Esophagus squamous epithelium (tissue), 5 donors: ENCODE data around the gene CHCHD3. TPM values are rescaled to one million over a fixed set of nuclear protein-coding genes. Genes with fewer than 3 reads are reported as not detected.

ENCODE experiments used
- DNase-seq: peaks from one replicate; lab custom pipeline; 2025; lab: John Stamatoyannopoulos, UW
- H3K27ac ChIP-seq, 4 donors: fragments of 200-600 bp; sonication (generic); one replicate each; pipeline ENCODE4 v1.5.1; 2016 to 2019; ENCODE audit warnings: mild to moderate bottlenecking in 1 of 4
- H3K27me3 ChIP-seq, 4 donors: fragments of 200-600 bp; sonication (generic); 1 replicate in 3 of 4; 2 replicates in 1 of 4; pipeline versions ENCODE4 v1.5.1 to v1.6.0; 2017 to 2021; ENCODE audit warnings: antibody characterized with exemption in 1 of 4
- H3K36me3 ChIP-seq, 3 donors: fragments of 200-600 bp; sonication (generic); one replicate each; pipeline ENCODE4 v1.5.1; 2016 to 2019
- H3K4me1 ChIP-seq, 3 donors: fragments of 200-600 bp; sonication (generic); one replicate each; pipeline ENCODE4 v1.5.1; 2017 to 2019
- H3K4me3 ChIP-seq, 4 donors: fragments of 200-600 bp; sonication (generic); 1 replicate in 3 of 4; 2 replicates in 1 of 4; pipeline ENCODE4 v1.5.1; 2016 to 2019; ENCODE audit warnings: mild to moderate bottlenecking in 2 of 4, moderate library complexity in 1 of 4
- H3K9me3 ChIP-seq, 3 donors: fragments of 200-600 bp; sonication (generic); one replicate each; pipeline ENCODE4 v1.5.1; 2016 to 2019
- CTCF ChIP-seq, 6 experiments: fragments of 450-650 bp in 4 of 6; fragments of 200-600 bp in 2 of 6; sonication (generic) in 2 of 6; IDR thresholded peaks; one replicate each; pipeline ENCODE4 v1.5.1; 2016 to 2019; ENCODE audit warnings: antibody characterized with exemption in 6 of 6, mild to moderate bottlenecking in 4 of 6, moderate library complexity in 4 of 6
- POLR2A ChIP-seq, 4 donors: fragments of 450-650 bp; IDR thresholded peaks; one replicate each; pipeline ENCODE4 v1.6.1; 2017; ENCODE audit warnings: antibody characterized with exemption in 4 of 4, mild to moderate bottlenecking in 4 of 4, moderate library complexity in 3 of 4
- WGBS, 2 donors: methylation state at CpG; one replicate each; pipeline ENCODE4 v1.1.5; 2018; 5-methylcytosine and 5-hydroxymethylcytosine counted together
- intact Hi-C: fragments of 100-400 bp; cut with DNase I; formaldehyde crosslinking; loops from one replicate; pipeline ENCODE4 v1.15.0; 2022
- total RNA-seq, 4 donors: library from RNA; depleted of rRNA; stranded (reverse); fragments of >200 nt; gene quantifications; one replicate each; pipeline ENCODE4 v1.1.0, GENCODE V29; 2016
- donor health status: DM: yes; HTN: yes; CAD: no.

The CHCHD3 gene
- total RNA-seq, 4 donors from 2014 or later = 36.8 to 55.0 (median 40.9) TPM

DNA sequence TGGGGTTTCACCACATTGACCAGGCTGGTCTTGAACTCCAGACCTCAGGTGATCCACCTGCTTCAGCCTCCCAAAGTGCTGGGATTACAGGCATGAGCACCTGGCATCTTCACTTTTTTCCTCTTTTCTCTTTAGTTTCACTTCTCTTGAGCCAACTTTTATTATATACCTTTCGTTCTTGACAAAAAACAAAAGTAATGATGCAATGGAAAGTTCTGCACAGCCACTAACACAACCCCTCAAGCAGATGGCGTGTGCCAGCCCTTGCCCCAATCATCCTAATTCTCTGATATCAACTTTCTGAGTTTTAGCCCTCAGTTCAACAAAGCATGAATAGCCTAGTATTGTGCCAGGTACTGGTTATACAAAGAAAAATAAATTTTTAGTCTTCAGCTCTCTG lies 223.6 kb downstream of the CHCHD3 start:
- intact Hi-C loops = no loop called here
- peaks cover 0 to 1% (median 0%) of the 10 kb centered on the region in 3 donors for H3K36me3 ChIP-seq
- H3K27me3 ChIP-seq = no peaks in the 10 kb centered on the region
- DNase-seq = no peak
- WGBS, 2 donors = 74 to 77% methylated on average over 2 of the region's 2 CpGs
- no peaks in the 10 kb centered on the region for H3K4me1 ChIP-seq
- no peaks in the 10 kb centered on the region for H3K9me3 ChIP-seq
- H3K4me3 ChIP-seq = no peak overlapping the region
- H3K27ac ChIP-seq = no peak overlapping the region
- no peak for TF ChIP-seq POLR2A (IDR thresholded peaks at IDR 0.05)
- no peak for TF ChIP-seq CTCF (IDR thresholded peaks at IDR 0.05)

GRCh38 chr7:132857703-132858102 lies 224.2 kb downstream of the CHCHD3 start:
- Histone ChIP-seq H3K9me3 (no peaks in the 10 kb centered on the region), H3K4me1 (no peaks in the 10 kb centered on the region), H3K36me3 (peaks cover 0 to 4% (median 0%) of the 10 kb centered on the region in 3 donors), H3K27ac (no peak overlapping the region), H3K4me3 (no peak overlapping the region), H3K27me3 (no peaks in the 10 kb centered on the region)
- no peak for TF ChIP-seq CTCF (IDR thresholded peaks at IDR 0.05)
- no peak for TF ChIP-seq POLR2A (IDR thresholded peaks at IDR 0.05)
- intact Hi-C loops = no loop called here
- 88 to 94% methylated on average over 3 to 4 of the region's 4 CpGs for WGBS, 2 donors
- no peak for DNase-seq

DNA sequence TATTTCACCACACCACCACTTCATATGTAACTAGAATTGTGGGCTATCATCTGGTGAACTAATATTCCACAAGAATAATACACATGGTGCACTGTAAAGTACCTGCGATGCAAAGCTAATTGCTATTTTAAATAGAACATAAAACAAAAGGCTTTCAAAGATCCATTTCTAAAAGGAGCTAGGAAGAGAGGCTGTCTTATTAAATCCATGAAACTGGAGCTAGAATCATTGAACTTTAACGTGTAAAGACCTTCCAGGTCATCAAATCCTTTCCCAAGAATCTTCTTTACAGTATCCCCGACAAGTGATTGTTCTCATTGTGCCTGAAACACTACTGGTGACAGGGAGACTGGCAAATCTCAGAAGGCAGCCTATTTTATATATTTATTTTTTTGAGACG lies 224.9 kb downstream of the CHCHD3 start:
- no peak overlapping the region for H3K4me3 ChIP-seq
- 93 to 95% methylated on average over 4 of the region's 4 CpGs for WGBS, 2 donors
- H3K27me3 ChIP-seq = no peaks in the 10 kb centered on the region
- H3K4me1 ChIP-seq = no peaks in the 10 kb centered on the region
- TF ChIP-seq POLR2A (IDR thresholded peaks at IDR 0.05) = no peak
- H3K9me3 ChIP-seq = no peaks in the 10 kb centered on the region
- no peak overlapping the region for H3K27ac ChIP-seq
- intact Hi-C loops = no loop called here
- DNase-seq = no peak
- H3K36me3 ChIP-seq = peaks cover 0 to 6% (median 0%) of the 10 kb centered on the region in 3 donors

DNA sequence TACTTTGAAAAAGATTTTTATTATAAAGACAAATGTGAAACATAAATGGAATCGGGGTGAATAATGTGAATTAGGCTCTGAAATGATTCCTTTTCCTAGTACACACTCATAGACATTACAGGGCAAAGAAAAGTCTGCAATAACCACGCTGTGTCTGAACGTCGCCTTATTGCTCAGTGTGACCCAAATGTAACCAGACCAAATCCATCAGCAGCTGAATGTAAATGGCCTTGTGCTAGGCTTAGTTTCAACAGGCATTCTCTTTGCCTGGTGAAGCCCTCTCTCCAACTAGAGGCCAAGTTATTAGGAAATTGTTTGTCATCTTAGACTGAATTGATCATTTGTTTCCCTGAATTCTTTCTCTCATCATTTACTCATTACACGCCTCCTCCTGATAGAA lies 225.5 kb downstream of the CHCHD3 start:
- 88 to 97% methylated on average over 5 of the region's 5 CpGs for WGBS, 2 donors
- no peak overlapping the region for H3K27ac ChIP-seq
- no peak for TF ChIP-seq POLR2A (IDR thresholded peaks at IDR 0.05)
- TF ChIP-seq CTCF (IDR thresholded peaks at IDR 0.05) = no peak
- no peaks in the 10 kb centered on the region for H3K27me3 ChIP-seq
- no peak overlapping the region for H3K4me3 ChIP-seq
- peaks cover 0 to 9% (median 0%) of the 10 kb centered on the region in 3 donors for H3K36me3 ChIP-seq
- no peaks in the 10 kb centered on the region for H3K4me1 ChIP-seq
- intact Hi-C loops = no loop called here
- no peaks in the 10 kb centered on the region for H3K9me3 ChIP-seq
- DNase-seq = no peak

DNA sequence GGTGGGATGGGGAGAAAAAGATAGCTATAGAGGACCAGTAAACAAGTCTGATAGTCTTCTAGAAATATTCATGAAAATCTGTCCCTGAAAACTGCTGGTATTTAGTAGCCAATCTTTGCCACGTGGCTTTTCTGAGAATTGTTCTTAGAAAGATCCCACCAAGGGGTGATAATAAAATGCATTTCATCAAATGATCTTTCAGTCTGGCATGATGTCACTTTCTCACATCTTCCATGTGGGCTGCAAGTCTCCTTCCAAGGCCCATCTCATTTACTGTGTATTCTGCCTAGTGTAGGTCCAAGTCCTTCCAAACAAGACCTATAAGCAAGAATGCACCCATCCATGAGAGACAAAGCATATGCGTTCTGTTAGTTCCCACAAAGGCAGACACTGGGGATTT lies 226.0 kb downstream of the CHCHD3 start:
- Histone ChIP-seq H3K9me3 (no peaks in the 10 kb centered on the region), H3K27ac (no peak overlapping the region), H3K36me3 (peaks cover 0 to 9% (median 0%) of the 10 kb centered on the region in 3 donors), H3K4me3 (no peak overlapping the region), H3K4me1 (no peaks in the 10 kb centered on the region), H3K27me3 (no peaks in the 10 kb centered on the region)
- intact Hi-C loops = no loop called here
- TF ChIP-seq CTCF (IDR thresholded peaks at IDR 0.05) (no peak), POLR2A (IDR thresholded peaks at IDR 0.05) (no peak)
- 90 to 91% methylated on average over 2 of the region's 2 CpGs for WGBS, 2 donors
- DNase-seq = no peak

DNA sequence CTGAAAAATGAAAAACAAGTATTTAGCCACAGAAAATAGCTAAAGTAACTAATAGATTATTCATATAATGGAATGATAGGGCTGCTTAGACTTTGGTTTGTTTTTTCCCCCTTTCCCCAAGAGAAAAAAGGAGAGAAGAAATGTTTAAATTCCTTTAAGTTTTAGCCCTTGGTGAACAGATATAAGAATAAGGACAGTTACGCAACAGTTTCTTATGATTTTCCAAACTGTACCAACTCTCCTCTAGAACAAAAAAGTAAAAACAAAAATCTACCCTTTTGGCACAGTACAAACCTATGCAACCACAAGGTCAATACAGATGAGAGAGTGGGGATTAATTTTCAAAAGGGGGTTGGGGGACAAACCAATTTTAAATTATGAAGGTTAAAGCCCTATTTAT lies 227.7 kb downstream of the CHCHD3 start:
- no peaks in the 10 kb centered on the region for H3K9me3 ChIP-seq
- no peaks in the 10 kb centered on the region for H3K27me3 ChIP-seq
- H3K36me3 ChIP-seq = peaks cover 0 to 9% (median 0%) of the 10 kb centered on the region in 3 donors
- WGBS, 2 donors = 86 to 96% methylated on average over 1 of the region's 1 CpG
- no peak overlapping the region for H3K27ac ChIP-seq
- H3K4me1 ChIP-seq = no peaks in the 10 kb centered on the region
- no peak for TF ChIP-seq CTCF (IDR thresholded peaks at IDR 0.05)
- TF ChIP-seq POLR2A (IDR thresholded peaks at IDR 0.05) = no peak
- intact Hi-C loops = no loop called here
- no peak for DNase-seq
- no peak overlapping the region for H3K4me3 ChIP-seq
